AG04450 (cell line): ENCODE data around the gene SLC26A1. TPM values are rescaled to one million over a fixed set of nuclear protein-coding genes. Genes with fewer than 3 reads are reported as not detected.

Source experiments
- CTCF ChIA-PET: fragments of 300-600, 350-600 bp; formaldehyde crosslinking; extraction: SDS; loops from one replicate; lab custom pipeline; 2022; ENCODE audit warnings: antibody characterized with exemption, inconsistent platforms; lab: Charles Lee
- POLR2A ChIA-PET: fragments of 350-600 bp; formaldehyde crosslinking; extraction: SDS; loops from one replicate; lab custom pipeline; 2021; ENCODE audit warnings: antibody characterized with exemption, inconsistent platforms; lab: Yijun Ruan, JAX
- DNase-seq: peaks from one replicate; pipeline ENCODE4 v3.0.0-alpha.2; 2011; ENCODE audit warnings: low read depth, low spot score
- H3K27ac ChIP-seq: one replicate; pipeline ENCODE4 v1.5.1; 2012; ENCODE audit warnings: low read depth, low read length, control low read depth
- H3K27me3 ChIP-seq: one replicate; pipeline ENCODE4 v1.6.0; 2012; ENCODE audit warnings: low read length; ENCODE audit not compliant: control insufficient read depth, insufficient read depth
- H3K4me3 ChIP-seq: 2 replicates; pipeline ENCODE4 v1.5.1; 2011; ENCODE audit warnings: mild to moderate bottlenecking, low read depth, low read length, control low read depth
- H3K9me3 ChIP-seq: 2 replicates; pipeline ENCODE4 v1.5.1; 2012; ENCODE audit warnings: low read length; ENCODE audit not compliant: control insufficient read depth, insufficient read depth
- polyA plus RNA-seq: library from polyadenylated mRNA; depleted of rRNA; stranded (reverse); fragments of >200 nt; gene quantifications from 2 replicates; pipeline ENCODE4 v1.2.3, GENCODE V29; 2011
- TF ChIP-seq, protein P1 (sequence below): IDR thresholded peaks from 2 replicates; pipeline ENCODE4 v1.5.1; 2011; ENCODE audit warnings: low read depth, low read length, control low read depth, inconsistent platforms

The SLC26A1 gene
- polyA plus RNA-seq, 1 experiment: 0.05 TPM

- ChIA-PET POLR2A (interaction anchor here (0.7 to 1.3 kb wide), 5 partner anchors 23 to 336 kb away, joined by 3 to 5 read pairs (median 4); partner anchors contain the start of gene UVSSA), CTCF (no interaction called here)
- TF ChIP-seq, protein P1, sequence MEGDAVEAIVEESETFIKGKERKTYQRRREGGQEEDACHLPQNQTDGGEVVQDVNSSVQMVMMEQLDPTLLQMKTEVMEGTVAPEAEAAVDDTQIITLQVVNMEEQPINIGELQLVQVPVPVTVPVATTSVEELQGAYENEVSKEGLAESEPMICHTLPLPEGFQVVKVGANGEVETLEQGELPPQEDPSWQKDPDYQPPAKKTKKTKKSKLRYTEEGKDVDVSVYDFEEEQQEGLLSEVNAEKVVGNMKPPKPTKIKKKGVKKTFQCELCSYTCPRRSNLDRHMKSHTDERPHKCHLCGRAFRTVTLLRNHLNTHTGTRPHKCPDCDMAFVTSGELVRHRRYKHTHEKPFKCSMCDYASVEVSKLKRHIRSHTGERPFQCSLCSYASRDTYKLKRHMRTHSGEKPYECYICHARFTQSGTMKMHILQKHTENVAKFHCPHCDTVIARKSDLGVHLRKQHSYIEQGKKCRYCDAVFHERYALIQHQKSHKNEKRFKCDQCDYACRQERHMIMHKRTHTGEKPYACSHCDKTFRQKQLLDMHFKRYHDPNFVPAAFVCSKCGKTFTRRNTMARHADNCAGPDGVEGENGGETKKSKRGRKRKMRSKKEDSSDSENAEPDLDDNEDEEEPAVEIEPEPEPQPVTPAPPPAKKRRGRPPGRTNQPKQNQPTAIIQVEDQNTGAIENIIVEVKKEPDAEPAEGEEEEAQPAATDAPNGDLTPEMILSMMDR: no peak
- peaks cover 26% of the 10 kb centered on the region for H3K27me3 ChIP-seq
- H3K4me3 ChIP-seq: peak overlapping the region; percentile 59
- H3K9me3 ChIP-seq: peaks cover 12% of the 10 kb centered on the region
- peak; percentile 27 for DNase-seq
- peak overlapping the region; percentile 31 for H3K27ac ChIP-seq
Observed at GRCh38 chr4:1010395-1011021, 17.3 kb upstream of the SLC26A1 start.

DNA sequence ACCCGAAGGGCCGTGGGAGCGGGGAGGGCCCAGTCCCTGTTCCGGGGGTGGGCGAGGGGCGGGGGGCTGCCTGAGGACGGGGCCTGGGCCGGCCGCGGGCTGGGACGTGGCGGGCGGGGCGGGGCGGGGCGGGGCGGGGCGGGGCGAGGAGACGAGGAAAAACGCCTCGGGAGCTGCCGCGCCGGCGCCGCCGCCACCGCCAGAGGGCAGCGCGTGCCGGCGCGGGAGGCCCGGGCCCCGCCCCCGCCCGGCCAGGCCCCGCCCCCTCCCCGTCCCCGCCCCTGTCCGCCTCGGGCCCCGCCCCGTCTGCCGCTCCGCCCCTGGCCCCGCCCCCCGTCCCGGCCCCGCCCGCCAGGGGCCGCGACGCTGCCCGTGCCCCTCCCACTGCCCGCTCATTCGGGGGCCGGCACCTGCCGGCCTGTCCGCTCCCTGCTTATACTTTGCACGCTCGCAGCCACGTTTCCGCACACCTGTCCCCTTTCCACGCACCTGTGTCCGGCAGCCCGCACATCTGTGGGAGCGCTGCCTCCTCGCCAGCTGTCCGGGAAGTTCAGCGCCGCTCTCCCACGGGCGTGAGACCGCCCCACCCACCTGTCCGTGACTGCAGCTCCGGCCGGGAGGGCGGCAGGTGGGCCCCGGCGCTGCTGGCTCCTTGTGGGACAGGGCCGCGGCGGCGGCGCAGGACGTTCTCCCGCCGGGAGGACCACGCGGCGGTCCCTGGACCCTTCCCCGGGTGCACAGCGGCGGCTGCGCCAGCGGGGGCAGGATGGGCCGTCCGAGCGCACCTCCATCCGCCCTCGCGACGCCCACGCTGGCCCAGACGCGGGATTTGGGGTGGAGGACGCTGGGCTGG, 16.6 kb upstream of the SLC26A1 start:
- Histone ChIP-seq H3K9me3 (peaks cover 12% of the 10 kb centered on the region), H3K27ac (no peak overlapping the region), H3K4me3 (peak overlapping the region; percentile 66), H3K27me3 (peaks cover 34% of the 10 kb centered on the region)
- TF ChIP-seq, protein P1: no peak
- ChIA-PET POLR2A (interaction anchor here (0.6 to 1.3 kb wide), 5 partner anchors 22 to 337 kb away, joined by 3 to 5 read pairs (median 4); partner anchors contain the start of gene UVSSA), CTCF (no interaction called here)
- DNase-seq: no peak

DNA sequence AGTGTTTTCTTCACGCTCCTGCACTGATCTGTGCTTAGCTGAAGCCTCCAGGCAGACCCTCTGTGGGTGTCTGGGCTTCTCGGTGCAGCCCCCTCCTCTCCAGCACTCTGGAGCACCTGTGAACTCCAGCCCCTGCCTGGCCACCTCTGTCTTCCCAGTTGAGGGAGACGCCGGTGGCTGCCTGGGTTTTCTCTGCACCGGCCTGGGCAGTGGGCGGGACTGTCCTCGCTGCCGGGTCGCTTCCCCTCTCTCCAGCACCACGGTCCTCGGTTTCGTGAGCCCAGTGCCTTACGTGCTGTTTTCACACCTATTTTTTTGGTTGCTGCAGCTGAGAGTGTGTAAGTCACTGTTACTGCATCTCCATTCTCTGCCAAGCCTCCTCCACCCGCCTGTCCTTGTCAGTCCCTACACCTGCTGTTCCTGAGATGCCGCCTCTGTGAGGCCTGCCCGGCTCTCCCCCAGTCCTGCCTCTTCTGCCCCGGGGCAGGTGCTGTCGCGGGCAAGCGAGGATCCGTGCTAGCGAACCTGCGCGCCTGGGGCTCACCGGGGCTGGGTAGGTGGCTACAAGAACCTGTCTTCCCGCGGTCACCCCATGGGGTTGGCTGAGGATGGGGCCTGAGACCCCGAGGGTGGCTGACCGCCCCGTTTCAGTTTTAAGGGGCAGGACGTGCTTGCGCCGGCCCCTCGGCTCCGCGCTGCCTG, 15.8 kb upstream of the SLC26A1 start:
- CTCF ChIA-PET: no interaction called here
- Histone ChIP-seq H3K27ac (no peak overlapping the region), H3K27me3 (peaks cover 40% of the 10 kb centered on the region), H3K4me3 (peak overlapping the region; percentile 66), H3K9me3 (peaks cover 12% of the 10 kb centered on the region)
- DNase-seq: no peak
- POLR2A ChIA-PET: no interaction called here
- TF ChIP-seq, protein P1: no peak

- CTCF ChIA-PET: no interaction called here
Observed at GRCh38 chr4:1006856-1007255, 13.7 kb upstream of the SLC26A1 start.

More at GRCh38 chr4:1006856-1007255, 13.7 kb upstream of the SLC26A1 start:
- Histone ChIP-seq H3K27me3 (peaks cover 55% of the 10 kb centered on the region), H3K27ac (no peak overlapping the region), H3K9me3 (peaks cover 12% of the 10 kb centered on the region), H3K4me3 (no peak overlapping the region)
- POLR2A ChIA-PET: no interaction called here
- TF ChIP-seq, protein P1: no peak
- no peak for DNase-seq
